Activated naive CD4-positive, alpha-beta T cell treated with anti-CD3 and anti-CD28 coated beads for 36 hours (primary cell): ENCODE measurements around the gene TMEM151B. TPM values are rescaled to one million over a fixed set of nuclear protein-coding genes. Genes with fewer than 3 reads are reported as not detected.
"Not testable (repeated sequence)": the region's sequence is repeated elsewhere in the genome, so short reads cannot be mapped to it uniquely, and the experiment has no call there.

ENCODE experiments used
- CTCF ChIA-PET: fragments of 350-600 bp; sonication (Branson Sonifier 250); formaldehyde crosslinking; loops from one replicate; lab custom pipeline; 2021; ENCODE audit warnings: antibody characterized with exemption; lab: Charles Lee
- DNase-seq: peaks from one replicate; pipeline ENCODE4 v3.0.0-alpha.2; 2020
- H3K27ac Mint-ChIP-seq: one replicate; pipeline ENCODE4 v1.8.0; 2021; ENCODE audit warnings: mild to moderate bottlenecking, mixed read lengths
- H3K27me3 Mint-ChIP-seq: one replicate; pipeline ENCODE4 v1.8.0; 2021; ENCODE audit warnings: low read depth, mixed read lengths
- H3K36me3 Mint-ChIP-seq: one replicate; pipeline ENCODE4 v1.8.0; 2021; ENCODE audit warnings: low read depth, mixed read lengths
- H3K4me1 Mint-ChIP-seq: one replicate; pipeline ENCODE4 v1.8.0; 2021; ENCODE audit warnings: low read depth, mixed read lengths
- H3K4me3 Mint-ChIP-seq: one replicate; pipeline ENCODE4 v1.8.0; 2021; ENCODE audit warnings: mild to moderate bottlenecking, moderate library complexity, mixed read lengths
- H3K9me3 Mint-ChIP-seq: one replicate; pipeline ENCODE4 v1.8.0; 2021; ENCODE audit warnings: mixed read lengths
- intact Hi-C: fragments of 100-400 bp; cut with micrococcal nuclease; formaldehyde crosslinking; loops from one replicate; pipeline ENCODE4 v1.15.1; 2023
- total RNA-seq, 2 experiments: library from RNA; stranded (reverse); gene quantifications; one replicate each; pipeline ENCODE4 v1.2.3, GENCODE V29; 2021

The TMEM151B gene
- total RNA-seq, 2 experiments from 2014 or later: not detected

DNA sequence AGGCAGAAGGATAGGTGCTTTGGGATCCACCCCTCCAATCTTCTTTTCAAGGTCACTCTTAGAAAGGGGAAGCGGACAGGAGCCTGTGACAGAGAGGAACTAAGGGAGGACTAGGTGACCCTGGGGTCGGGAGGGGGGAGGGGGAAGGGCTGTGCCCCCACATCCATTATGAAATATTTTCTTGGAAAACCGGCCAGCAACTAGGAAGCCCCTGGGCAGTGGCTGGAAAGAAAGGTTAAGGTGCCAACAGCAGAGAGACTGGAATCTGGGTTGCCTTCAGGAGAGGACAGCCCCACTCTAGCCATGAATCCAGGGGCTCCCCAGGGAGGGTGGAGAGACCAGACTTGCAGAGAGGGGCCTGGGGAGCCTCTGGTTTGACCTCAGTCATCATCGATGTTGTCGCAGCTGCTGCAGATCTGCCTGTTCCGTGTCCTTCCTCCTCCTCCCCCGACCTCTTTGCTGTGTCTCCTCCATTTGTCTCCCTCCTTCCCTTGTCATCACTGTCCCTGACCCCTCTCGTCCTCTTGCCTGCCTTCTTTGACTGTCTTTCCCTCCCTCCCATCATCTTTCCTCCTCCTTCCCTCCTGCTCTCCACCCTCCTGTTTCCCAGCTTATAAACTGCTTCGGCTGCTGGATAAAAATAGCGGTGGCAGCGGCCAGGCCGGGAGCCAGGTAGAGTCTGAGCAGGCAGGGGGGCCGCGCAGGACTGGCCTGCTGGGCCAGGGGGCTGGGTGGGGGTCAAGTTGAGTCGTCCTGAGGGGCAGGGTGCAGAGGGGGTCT, 43.7 kb upstream of the TMEM151B start:
- CTCF ChIA-PET: interaction anchor here (1.6 to 5.9 kb wide), 4 partner anchors 9 to 54 kb away, joined by 5 to 77 read pairs (median 8); no protein-coding TSS in a partner anchor
- H3K4me1 Mint-ChIP-seq: peaks cover 38% of the 10 kb centered on the region
- no peak overlapping the region for H3K4me3 Mint-ChIP-seq

DNA sequence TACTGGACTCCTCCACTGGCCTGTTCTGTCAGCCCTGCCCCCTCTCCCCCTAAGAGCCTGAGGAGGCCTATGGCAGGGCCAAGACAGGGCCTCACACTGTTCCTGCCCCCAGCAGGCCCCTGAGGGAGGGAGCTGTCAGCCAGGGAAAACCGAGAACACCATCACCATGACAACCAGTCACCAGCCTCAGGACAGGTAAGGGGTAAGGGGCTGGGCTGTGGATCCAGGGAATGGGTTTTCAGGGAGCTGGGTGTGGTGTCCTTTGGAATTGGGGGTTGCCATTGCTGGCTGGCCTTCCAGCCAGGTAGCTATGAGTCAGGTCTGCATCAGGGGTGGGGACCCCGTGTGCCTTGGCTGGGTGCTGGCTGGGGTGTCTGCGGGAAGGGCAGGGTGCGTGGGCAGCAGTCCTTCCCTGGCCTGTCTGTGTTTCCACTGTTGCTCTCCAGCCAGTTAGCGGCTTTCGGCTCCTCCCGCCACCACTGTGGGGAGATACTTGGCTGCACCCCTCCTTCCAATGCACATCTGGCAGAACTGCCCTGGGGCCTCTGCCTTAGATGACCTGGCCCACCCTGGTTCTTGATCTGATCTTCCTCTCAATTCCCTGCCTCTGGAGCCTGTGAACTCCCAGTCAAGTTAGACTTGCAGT, 43.0 kb upstream of the TMEM151B start:
- H3K4me1 Mint-ChIP-seq: peaks cover 32% of the 10 kb centered on the region
- intact Hi-C loops: no loop called here
- no peak overlapping the region for H3K4me3 Mint-ChIP-seq
- CTCF ChIA-PET: interaction anchor here (1.1 to 1.9 kb wide), 4 partner anchors 10 to 55 kb away, joined by 4 to 8 read pairs (median 6); no protein-coding TSS in a partner anchor
- no peak for DNase-seq
- no peak overlapping the region for H3K27ac Mint-ChIP-seq
- H3K27me3 Mint-ChIP-seq: no peaks in the 10 kb centered on the region
- peaks cover 37% of the 10 kb centered on the region for H3K36me3 Mint-ChIP-seq
- no peaks in the 10 kb centered on the region for H3K9me3 Mint-ChIP-seq

More for the DNA sequence above, 43.7 kb upstream of the TMEM151B start:
- Mint-ChIP-seq H3K36me3 (peaks cover 35% of the 10 kb centered on the region), H3K27me3 (no peaks in the 10 kb centered on the region), H3K9me3 (no peaks in the 10 kb centered on the region), H3K27ac (no peak overlapping the region)
- intact Hi-C loops: no loop called here
- DNase-seq: no peak

DNA sequence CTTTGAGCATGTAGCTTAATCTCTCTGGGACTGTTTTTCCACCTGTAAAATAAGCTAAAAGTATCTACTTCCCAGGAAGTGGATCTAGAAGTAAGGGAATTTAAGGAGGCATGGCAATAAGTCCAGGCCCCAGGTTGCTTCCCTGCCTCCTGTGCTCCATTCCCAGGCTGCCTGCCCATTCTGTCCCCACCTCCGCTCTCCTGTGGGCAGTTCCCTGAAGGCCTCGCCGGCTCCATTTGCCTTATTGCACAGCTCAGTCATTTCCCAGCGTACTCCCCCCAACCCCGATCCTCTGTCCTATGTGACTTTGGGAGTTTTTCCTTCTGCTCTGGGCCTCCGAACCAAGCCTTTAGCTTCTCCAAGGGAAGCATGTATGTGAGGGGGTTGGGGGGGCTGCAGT, 42.2 kb upstream of the TMEM151B start:
- CTCF ChIA-PET: interaction anchor here (1.1 to 1.9 kb wide), 4 partner anchors 9 to 55 kb away, joined by 4 to 8 read pairs (median 6); no protein-coding TSS in a partner anchor
- no peak for DNase-seq
- Mint-ChIP-seq H3K27me3 (no peaks in the 10 kb centered on the region), H3K4me3 (no peak overlapping the region), H3K9me3 (no peaks in the 10 kb centered on the region), H3K4me1 (peaks cover 25% of the 10 kb centered on the region), H3K36me3 (peaks cover 42% of the 10 kb centered on the region), H3K27ac (no peak overlapping the region)
- intact Hi-C loops: no loop called here

DNA sequence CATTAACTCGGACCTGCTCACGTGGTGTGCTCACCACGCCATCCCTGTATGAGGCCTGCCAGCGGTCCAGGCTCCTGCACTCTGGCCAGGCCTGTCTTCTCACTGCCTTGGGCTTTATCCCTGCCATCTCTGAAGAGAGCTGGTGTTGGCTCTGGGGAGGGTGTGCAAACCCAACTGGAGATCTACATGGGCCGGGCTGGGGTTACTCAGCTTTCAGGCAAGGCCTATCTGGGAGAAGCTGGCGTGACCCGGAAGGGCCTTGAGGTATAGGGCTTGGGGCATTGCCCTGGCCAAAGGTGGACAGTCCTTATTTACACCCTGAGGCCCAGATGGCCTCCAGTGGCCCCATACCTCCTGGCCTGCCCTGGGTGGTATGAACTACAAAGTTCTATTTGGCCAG, 41.8 kb upstream of the TMEM151B start:
- H3K27ac Mint-ChIP-seq: no peak overlapping the region
- H3K9me3 Mint-ChIP-seq: no peaks in the 10 kb centered on the region
- no peaks in the 10 kb centered on the region for H3K27me3 Mint-ChIP-seq
- no peak for DNase-seq
- CTCF ChIA-PET: interaction anchor here (1.1 to 1.9 kb wide), 4 partner anchors 9 to 56 kb away, joined by 4 to 8 read pairs (median 6); no protein-coding TSS in a partner anchor
- H3K4me1 Mint-ChIP-seq: peaks cover 24% of the 10 kb centered on the region
- H3K36me3 Mint-ChIP-seq: peaks cover 43% of the 10 kb centered on the region
- H3K4me3 Mint-ChIP-seq: no peak overlapping the region
- intact Hi-C loops: no loop called here

DNA sequence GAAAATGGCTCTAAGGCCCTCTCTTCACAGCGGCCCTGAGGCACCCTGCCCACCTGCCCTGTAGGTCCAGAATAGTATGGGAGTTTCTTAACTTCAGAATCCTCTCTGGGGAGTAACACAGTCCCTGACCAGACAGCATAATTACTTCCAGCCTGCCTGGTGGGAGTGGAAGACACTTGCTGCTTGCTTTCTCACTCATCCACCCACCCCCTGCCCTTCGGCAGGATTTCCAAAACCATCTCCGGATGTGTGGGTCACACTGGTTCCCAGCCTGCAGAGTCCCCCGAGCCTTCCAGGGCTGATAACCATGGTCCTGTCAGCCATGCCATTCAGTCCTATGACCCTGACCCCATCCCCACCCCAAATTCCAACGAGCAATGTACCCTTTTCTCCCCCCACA, 41.4 kb upstream of the TMEM151B start:
- intact Hi-C loops: no loop called here
- Mint-ChIP-seq H3K4me1 (peaks cover 24% of the 10 kb centered on the region), H3K27me3 (no peaks in the 10 kb centered on the region), H3K4me3 (no peak overlapping the region), H3K9me3 (no peaks in the 10 kb centered on the region), H3K36me3 (peaks cover 43% of the 10 kb centered on the region), H3K27ac (no peak overlapping the region)
- CTCF ChIA-PET: interaction anchor here (1.1 to 1.4 kb wide), 2 partner anchors 13 to 56 kb away, joined by 4 to 5 read pairs; no protein-coding TSS in a partner anchor
- DNase-seq: no peak

DNA sequence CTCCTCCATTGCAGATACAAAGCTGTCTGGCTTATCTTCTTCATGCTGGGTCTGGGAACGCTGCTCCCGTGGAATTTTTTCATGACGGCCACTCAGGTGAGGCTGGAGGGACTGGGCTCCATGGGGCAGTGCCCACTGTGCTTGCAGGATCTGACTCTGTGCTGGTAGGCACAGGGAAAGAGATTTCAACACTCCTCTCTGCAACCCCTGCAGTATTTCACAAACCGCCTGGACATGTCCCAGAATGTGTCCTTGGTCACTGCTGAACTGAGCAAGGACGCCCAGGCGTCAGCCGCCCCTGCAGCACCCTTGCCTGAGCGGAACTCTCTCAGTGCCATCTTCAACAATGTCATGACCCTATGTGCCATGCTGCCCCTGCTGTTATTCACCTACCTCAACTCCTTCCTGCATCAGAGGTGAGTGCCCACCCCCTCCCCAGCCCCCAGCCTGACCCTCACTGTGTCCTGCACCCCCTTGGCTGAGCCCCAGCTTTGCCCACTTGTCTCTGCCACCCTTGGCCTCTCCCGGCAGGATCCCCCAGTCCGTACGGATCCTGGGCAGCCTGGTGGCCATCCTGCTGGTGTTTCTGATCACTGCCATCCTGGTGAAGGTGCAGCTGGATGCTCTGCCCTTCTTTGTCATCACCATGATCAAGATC, 40.7 kb upstream of the TMEM151B start:
- peaks cover 20% of the 10 kb centered on the region for H3K4me1 Mint-ChIP-seq
- H3K9me3 Mint-ChIP-seq: no peaks in the 10 kb centered on the region
- CTCF ChIA-PET: interaction anchor here (1.4 kb wide), 1 partner anchor 57 kb away, joined by 5 read pairs; no protein-coding TSS in a partner anchor
- DNase-seq: no peak
- H3K4me3 Mint-ChIP-seq: no peak overlapping the region
- H3K27me3 Mint-ChIP-seq: no peaks in the 10 kb centered on the region
- peaks cover 44% of the 10 kb centered on the region for H3K36me3 Mint-ChIP-seq
- no peak overlapping the region for H3K27ac Mint-ChIP-seq
- intact Hi-C loops: no loop called here

DNA sequence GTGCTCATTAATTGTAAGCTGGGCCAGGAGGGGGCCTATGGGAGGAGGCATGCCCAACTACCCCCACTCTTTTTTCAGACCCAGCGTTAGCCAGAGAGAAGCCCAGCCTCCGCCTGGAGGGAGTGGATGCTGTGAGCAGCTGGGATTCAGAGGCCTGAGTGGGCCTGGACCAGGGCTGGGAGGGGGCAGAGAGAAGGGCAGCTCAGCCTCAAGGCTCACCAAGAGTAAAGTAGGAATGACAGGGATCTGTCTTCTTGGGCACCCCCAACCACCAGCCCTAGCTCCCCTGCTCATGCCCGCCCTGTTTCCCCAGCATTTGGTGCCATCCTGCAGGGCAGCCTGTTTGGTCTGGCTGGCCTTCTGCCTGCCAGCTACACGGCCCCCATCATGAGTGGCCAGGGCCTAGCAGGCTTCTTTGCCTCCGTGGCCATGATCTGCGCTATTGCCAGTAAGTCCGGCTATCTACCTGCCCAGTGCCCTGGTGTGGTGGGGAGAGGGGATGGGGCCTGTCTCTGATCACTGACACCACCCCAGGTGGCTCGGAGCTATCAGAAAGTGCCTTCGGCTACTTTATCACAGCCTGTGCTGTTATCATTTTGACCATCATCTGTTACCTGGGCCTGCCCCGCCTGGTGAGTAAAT, 40.1 kb upstream of the TMEM151B start:
- no peak overlapping the region for H3K27ac Mint-ChIP-seq
- no peaks in the 10 kb centered on the region for H3K9me3 Mint-ChIP-seq
- peaks cover 14% of the 10 kb centered on the region for H3K4me1 Mint-ChIP-seq
- no peak overlapping the region for H3K4me3 Mint-ChIP-seq
- H3K27me3 Mint-ChIP-seq: no peaks in the 10 kb centered on the region
- DNase-seq: no peak
- CTCF ChIA-PET: interaction anchor here (1.4 kb wide), 1 partner anchor 57 kb away, joined by 5 read pairs; no protein-coding TSS in a partner anchor
- intact Hi-C loops: no loop called here
- H3K36me3 Mint-ChIP-seq: peaks cover 43% of the 10 kb centered on the region

DNA sequence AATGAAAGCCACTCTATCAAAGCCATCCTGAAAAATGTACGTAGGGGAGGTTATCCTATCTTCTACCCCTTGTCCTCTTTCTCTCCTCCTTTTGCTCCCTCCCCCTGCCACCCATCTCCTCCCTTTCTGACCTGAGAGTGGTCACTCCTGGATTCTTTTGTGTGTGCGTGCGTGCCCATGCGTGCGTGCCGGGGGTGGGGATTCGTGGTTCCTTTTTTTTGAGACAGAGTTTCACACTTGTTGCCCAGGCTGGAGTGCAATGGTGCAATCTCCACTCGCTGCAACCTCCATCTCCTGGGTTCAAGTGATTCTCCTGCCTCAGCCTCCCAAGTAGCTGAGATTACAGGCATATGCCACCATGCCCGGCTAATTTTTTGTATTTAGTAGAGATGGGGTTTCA, 38.8 kb upstream of the TMEM151B start:
- H3K9me3 Mint-ChIP-seq, H3K27ac Mint-ChIP-seq, H3K27me3 Mint-ChIP-seq, intact Hi-C loops, H3K4me3 Mint-ChIP-seq, DNase-seq, H3K4me1 Mint-ChIP-seq: not testable (repeated sequence)
- CTCF ChIA-PET: interaction anchor here (0.6 kb wide), 1 partner anchor 12 kb away, joined by 3 read pairs; no protein-coding TSS in a partner anchor
- H3K36me3 Mint-ChIP-seq: peaks cover 43% of the 10 kb centered on the region

DNA sequence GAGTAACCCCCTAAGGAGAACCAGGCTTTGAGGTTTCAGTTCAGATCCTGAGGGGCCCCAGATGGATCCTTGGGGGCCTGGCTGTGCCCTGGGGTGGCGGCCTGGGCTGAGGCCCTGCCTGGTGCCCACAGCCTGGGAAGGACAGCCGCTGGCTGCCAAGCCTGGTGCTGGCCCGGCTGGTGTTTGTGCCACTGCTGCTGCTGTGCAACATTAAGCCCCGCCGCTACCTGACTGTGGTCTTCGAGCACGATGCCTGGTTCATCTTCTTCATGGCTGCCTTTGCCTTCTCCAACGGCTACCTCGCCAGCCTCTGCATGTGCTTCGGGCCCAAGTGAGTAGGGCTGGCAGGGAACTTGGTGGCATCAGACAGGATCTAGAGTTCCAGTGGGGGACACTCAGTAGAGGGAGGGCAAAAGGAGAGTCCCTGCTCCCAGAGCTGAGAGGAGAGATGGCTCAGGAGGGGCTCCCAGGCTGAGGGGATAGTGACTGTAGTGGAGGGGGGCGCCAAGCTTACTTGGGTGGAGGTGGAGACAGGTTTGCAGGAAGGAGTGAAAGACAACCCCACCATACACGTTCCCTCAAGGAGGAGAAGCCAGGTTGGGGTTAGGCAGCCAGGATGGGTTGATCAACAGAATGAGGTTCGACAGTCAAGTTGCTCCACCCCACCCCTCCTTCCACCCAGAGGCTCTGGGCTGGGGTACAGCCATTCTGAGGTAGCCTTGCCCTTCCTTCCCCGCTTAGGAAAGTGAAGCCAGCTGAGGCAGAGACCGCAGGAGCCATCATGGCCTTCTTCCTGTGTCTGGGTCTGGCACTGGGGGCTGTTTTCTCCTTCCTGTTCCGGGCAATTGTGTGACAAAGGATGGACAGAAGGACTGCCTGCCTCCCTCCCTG, 37.3 kb upstream of the TMEM151B start:
- Mint-ChIP-seq H3K36me3 (peaks cover 38% of the 10 kb centered on the region), H3K9me3 (no peaks in the 10 kb centered on the region), H3K27me3 (no peaks in the 10 kb centered on the region), H3K27ac (no peak overlapping the region), H3K4me1 (peaks cover 8% of the 10 kb centered on the region), H3K4me3 (no peak overlapping the region)
- no peak for DNase-seq
- intact Hi-C loops: no loop called here
- CTCF ChIA-PET: interaction anchor here (0.6 to 6.0 kb wide), 2 partner anchors 9 to 48 kb away, joined by 3 to 77 read pairs; partner anchors contain the start of gene SLC29A1

DNA sequence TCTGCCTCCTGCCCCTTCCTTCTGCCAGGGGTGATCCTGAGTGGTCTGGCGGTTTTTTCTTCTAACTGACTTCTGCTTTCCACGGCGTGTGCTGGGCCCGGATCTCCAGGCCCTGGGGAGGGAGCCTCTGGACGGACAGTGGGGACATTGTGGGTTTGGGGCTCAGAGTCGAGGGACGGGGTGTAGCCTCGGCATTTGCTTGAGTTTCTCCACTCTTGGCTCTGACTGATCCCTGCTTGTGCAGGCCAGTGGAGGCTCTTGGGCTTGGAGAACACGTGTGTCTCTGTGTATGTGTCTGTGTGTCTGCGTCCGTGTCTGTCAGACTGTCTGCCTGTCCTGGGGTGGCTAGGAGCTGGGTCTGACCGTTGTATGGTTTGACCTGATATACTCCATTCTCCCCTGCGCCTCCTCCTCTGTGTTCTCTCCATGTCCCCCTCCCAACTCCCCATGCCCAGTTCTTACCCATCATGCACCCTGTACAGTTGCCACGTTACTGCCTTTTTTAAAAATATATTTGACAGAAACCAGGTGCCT, 36.6 kb upstream of the TMEM151B start:
- Mint-ChIP-seq H3K27ac (no peak overlapping the region), H3K4me1 (peaks cover 12% of the 10 kb centered on the region), H3K9me3 (no peaks in the 10 kb centered on the region), H3K4me3 (no peak overlapping the region), H3K36me3 (peaks cover 34% of the 10 kb centered on the region), H3K27me3 (no peaks in the 10 kb centered on the region)
- no peak for DNase-seq
- intact Hi-C loops: no loop called here
- CTCF ChIA-PET: interaction anchor here (0.6 to 6.0 kb wide), 4 partner anchors 9 to 62 kb away, joined by 3 to 77 read pairs (median 8); partner anchors contain the start of gene SLC29A1
